HG03575 (cell line): Measurements from ENCODE around the gene SEC14L2.

ENCODE experiments used
- ATAC-seq: cut with Tn5 transposase; IDR thresholded peaks from one replicate; pipeline ENCODE4 v1.9.1; 2021; ENCODE audit not compliant: unreplicated experiment, insufficient number of reproducible peaks, low FRiP score; ENCODE audit errors: extremely low read depth

SEC14L2 gene

DNA sequence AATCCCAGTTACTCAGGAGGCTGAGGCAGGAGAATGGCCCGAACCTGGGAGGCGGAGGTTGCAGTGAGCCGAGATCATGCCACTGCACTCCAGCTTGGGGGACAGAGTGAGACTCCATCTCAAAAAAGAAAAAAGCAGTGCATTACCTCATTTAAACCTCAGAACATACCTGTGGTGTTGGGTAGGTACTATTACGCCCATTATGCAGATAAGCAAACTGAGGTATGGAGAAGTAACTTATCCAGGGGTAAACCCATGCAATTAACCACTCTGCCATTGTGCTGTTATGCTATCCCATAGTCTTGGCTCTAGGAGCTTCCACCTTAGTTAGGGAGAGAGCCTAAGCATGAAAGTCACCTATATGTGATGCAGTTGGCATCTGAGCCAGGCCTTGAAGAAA, 77.3 kb downstream of the SEC14L2 start:
- no peak for ATAC-seq
